Liver (tissue), 3 donors: ENCODE data around the gene CROCC2.

ENCODE experiments used
- CTCF ChIP-seq: fragments of 150-350 bp; IDR thresholded peaks from 2 replicates; pipeline ENCODE4 v1.5.1; 2017; ENCODE audit warnings: improper control_type of control experiment, low read depth, low read length; ENCODE audit not compliant: missing input control
- SP1 ChIP-seq: IDR thresholded peaks from 2 replicates; pipeline ENCODE4 v1.6.1; 2018; ENCODE audit warnings: antibody characterized with exemption, mild to moderate bottlenecking
- TAF1 ChIP-seq: conservative IDR thresholded peaks from 2 replicates; pipeline ENCODE4 v1.6.1; 2016; ENCODE audit warnings: antibody characterized with exemption, mild to moderate bottlenecking
- TF ChIP-seq, protein P1 (sequence below): IDR thresholded peaks from 2 replicates; pipeline ENCODE4 v1.6.1; 2016; ENCODE audit warnings: antibody characterized with exemption
- donor health status: healthy.
- donor health status: healthy.

- no peak for TF ChIP-seq CTCF
- TF ChIP-seq, protein P1, sequence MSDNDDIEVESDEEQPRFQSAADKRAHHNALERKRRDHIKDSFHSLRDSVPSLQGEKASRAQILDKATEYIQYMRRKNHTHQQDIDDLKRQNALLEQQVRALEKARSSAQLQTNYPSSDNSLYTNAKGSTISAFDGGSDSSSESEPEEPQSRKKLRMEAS: no peak
- no peak for TF ChIP-seq TAF1
- TF ChIP-seq SP1: no peak
Measured at GRCh38 chr2:240903191-240904060, 2.7 kb upstream of the CROCC2 start.
